AG09309 (cell line): ENCODE measurements around the gene PIK3C2G.

Source experiments
- DNase-seq: peaks from one replicate; pipeline ENCODE4 v3.0.0-alpha.2; 2010; ENCODE audit warnings: low read depth
- H3K4me3 ChIP-seq: 2 replicates; pipeline ENCODE4 v1.5.1; 2011; ENCODE audit warnings: mild to moderate bottlenecking, low read depth, low read length, moderate library complexity; ENCODE audit not compliant: control insufficient read depth
- TF ChIP-seq, protein P1 (sequence below): IDR thresholded peaks from 2 replicates; pipeline ENCODE4 v1.5.1; 2011; ENCODE audit warnings: mild to moderate bottlenecking, low read depth, low read length, inconsistent platforms; ENCODE audit not compliant: insufficient read depth, control insufficient read depth; ENCODE audit errors: missing control alignments

The PIK3C2G gene

DNA sequence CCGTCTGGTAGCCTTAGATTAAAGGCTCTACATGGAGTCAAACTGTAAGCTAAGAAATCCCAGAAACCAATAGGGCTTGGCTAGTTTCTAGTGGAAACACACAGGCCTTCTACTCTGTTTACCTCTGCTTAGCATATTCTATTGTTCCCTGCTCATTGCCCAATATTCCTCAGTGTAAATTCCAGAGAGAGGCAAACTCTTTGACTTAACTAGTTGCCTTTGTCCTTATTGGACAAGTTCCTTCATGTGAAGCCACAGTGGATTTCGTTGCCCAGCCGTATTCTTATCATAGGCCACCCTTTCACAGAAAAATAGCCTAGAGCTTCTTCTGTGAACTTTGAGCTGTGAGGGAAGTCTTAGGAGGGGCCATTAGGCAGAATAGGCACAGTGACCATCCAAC lies 290.4 kb downstream of the PIK3C2G start:
- H3K4me3 ChIP-seq = no peak overlapping the region
- TF ChIP-seq, protein P1, sequence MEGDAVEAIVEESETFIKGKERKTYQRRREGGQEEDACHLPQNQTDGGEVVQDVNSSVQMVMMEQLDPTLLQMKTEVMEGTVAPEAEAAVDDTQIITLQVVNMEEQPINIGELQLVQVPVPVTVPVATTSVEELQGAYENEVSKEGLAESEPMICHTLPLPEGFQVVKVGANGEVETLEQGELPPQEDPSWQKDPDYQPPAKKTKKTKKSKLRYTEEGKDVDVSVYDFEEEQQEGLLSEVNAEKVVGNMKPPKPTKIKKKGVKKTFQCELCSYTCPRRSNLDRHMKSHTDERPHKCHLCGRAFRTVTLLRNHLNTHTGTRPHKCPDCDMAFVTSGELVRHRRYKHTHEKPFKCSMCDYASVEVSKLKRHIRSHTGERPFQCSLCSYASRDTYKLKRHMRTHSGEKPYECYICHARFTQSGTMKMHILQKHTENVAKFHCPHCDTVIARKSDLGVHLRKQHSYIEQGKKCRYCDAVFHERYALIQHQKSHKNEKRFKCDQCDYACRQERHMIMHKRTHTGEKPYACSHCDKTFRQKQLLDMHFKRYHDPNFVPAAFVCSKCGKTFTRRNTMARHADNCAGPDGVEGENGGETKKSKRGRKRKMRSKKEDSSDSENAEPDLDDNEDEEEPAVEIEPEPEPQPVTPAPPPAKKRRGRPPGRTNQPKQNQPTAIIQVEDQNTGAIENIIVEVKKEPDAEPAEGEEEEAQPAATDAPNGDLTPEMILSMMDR = no peak
- no peak for DNase-seq

DNA sequence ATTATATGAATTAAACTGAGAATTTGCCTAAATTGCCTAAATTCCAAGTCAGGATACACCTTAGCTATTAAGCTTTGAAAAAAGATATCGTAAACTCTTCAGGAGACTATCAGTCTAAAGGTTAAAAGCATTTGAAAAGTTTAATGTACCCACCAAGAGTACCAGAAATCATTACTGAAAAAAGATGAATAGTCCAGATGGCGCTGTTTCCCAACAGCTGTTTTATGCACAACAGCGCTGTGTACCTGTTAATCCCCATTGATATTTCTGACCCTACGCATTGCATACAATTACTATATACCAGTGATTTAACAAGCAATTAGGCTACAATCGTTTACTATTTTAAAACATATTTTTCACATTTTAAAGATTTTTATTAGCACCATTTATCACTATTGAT lies 291.5 kb downstream of the PIK3C2G start:
- TF ChIP-seq, protein P1 = peak; percentile 10
- H3K4me3 ChIP-seq = no peak overlapping the region
- no peak for DNase-seq

DNA sequence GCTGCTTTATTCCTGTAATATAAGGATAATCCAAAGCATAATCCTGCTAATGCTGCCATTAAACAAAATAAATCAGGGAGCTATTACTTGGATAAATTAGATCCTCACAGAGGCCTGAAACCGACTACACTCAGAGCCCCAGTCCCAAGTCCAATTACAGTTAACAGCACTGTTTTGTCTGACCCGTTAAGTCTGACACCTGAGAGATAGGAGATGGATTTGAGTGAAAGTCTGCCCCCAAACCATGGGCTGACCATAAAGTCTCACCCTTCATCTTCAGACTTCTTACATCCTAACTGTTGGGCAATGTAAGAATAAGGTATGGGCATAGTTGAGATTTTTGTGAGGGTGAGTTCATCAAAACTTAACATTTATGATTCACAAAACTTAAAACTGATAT lies 294.8 kb downstream of the PIK3C2G start:
- no peak overlapping the region for H3K4me3 ChIP-seq

DNA sequence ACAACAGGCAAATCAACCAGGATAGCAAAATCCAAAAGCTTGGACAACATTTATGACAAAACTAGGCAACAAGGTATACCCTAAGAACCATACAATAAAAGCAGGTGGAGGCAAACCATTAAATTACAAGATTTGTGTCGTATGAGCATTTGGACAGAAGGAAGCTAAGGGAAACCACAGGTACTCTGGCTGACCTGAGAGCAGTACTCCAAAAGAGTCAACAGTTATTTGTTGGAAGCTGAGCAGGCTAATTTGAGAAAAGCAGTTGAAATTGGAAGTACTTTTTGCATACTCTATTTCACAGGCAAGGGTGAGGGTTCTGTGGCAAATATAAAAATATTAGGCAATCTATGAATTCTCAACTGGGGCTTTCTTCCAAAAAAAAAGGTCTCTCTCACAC lies 297.9 kb downstream of the PIK3C2G start:
- TF ChIP-seq, protein P1 = no peak
- H3K4me3 ChIP-seq = no peak overlapping the region
- DNase-seq = no peak

More for the DNA sequence above, 294.8 kb downstream of the PIK3C2G start:
- TF ChIP-seq, protein P1 = no peak
- DNase-seq = no peak

DNA sequence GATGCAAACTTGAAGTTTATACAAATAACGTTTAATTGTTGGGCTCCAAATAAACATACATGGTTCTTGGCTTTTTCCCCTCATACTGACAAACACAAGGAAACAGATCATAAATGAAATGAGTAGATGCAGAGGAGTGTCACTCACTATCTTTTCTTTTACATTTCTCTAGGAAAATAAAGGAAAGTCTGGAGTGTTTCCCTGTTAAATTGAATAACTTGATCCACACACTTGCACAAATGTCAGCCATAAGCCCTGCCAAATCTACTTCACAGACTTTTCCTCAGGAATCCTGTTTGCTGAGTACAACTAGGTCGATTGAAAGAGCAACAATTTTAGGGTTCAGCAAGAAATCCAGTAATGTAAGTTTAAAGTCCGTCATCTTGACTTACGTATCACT lies 301.2 kb downstream of the PIK3C2G start:
- TF ChIP-seq, protein P1 = no peak
- DNase-seq = no peak
- H3K4me3 ChIP-seq = no peak overlapping the region

DNA sequence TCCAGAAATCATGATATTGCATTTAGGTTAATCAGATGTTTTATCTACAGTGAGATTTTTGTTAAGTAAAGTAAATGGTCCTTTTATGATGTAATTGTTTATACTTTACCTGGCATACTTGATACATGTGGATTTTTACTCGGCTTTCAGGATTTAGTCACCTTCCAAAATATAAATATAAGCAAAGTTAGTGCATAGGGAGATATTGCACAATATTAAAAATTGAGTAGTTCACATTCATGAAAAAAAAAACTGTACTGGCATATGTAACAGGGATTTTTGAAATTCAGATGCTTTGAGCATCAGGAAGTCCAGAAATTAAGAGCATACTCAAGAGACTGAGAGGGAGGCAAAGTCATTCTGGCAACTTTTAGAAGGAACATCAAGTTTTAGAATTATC lies 303.0 kb downstream of the PIK3C2G start:
- DNase-seq = no peak
- no peak overlapping the region for H3K4me3 ChIP-seq
- TF ChIP-seq, protein P1 = no peak

DNA sequence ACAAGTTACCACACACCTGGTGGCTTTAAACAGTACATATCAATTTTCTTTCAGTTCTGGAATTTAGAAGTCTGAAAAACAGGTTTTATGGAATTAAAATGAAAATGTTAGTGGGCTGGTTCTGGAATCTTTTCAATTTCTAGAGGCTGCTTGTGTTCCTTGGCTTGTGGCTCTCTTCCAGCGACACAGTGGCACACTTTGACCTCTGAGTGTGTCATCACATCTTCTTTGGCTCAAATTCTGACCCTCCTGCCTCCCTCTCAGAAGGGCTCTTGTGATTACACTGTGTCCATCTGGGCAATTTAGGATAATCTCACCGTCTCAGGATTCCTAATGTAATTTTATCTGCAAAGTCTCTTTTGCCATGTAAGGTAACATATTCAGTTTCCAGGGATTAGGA lies 306.5 kb downstream of the PIK3C2G start:
- no peak overlapping the region for H3K4me3 ChIP-seq
- DNase-seq = no peak

More for the DNA sequence above, 306.5 kb downstream of the PIK3C2G start:
- TF ChIP-seq, protein P1 = no peak
